H1 (cell line): Measurements from ENCODE around the gene CPA1. TPM values are rescaled to one million over a fixed set of nuclear protein-coding genes. Genes with fewer than 3 reads are reported as not detected.

Source experiments
- CTCF ChIA-PET: fragments of 300-600 bp; sonication (Branson Sonifier 250); formaldehyde crosslinking; loops from one replicate; lab custom pipeline; 2021; ENCODE audit not compliant: partially characterized antibody; lab: Charles Lee
- POLR2A ChIA-PET: fragments of 300-600 bp; sonication (Branson Sonifier 250); formaldehyde crosslinking; loops from one replicate; lab custom pipeline; 2021; ENCODE audit warnings: inconsistent platforms; ENCODE audit not compliant: partially characterized antibody; lab: Charles Lee
- DNase-seq, 2 experiments: peaks; one replicate each; pipeline versions ENCODE4 v3.0.0 to v3.0.0-alpha.2; 2010 to 2022; ENCODE audit warnings: low spot score in 2 of 2, low read depth in 1 of 2, mixed read lengths in 1 of 2
- FAIRE-seq: peaks from 2 replicates; lab custom pipeline; 2011; peaks lifted over from hg19 to GRCh38; lab: Jason Lieb, UNC
- H2AFZ ChIP-seq: 2 replicates; pipeline ENCODE4 v1.8.1; 2012; ENCODE audit warnings: low read length, inconsistent platforms
- H2AK5ac ChIP-seq: 2 replicates; pipeline ENCODE4 v1.6.1; 2013; ENCODE audit warnings: low read depth, low read length
- H2BK120ac ChIP-seq: replicated peaks from 2 replicates; pipeline ENCODE3; 2013; ENCODE audit warnings: low read depth, low read length, inconsistent platforms
- H2BK12ac ChIP-seq: 2 replicates; pipeline ENCODE4 v1.6.1; 2013; ENCODE audit warnings: low read depth, low read length
- H2BK15ac ChIP-seq: 2 replicates; pipeline ENCODE4 v1.6.1; 2013; ENCODE audit warnings: low read length
- H2BK20ac ChIP-seq: 2 replicates; pipeline ENCODE4 v1.6.1; 2013; ENCODE audit warnings: low read length
- H2BK5ac ChIP-seq: 2 replicates; pipeline ENCODE4 v1.6.1; 2013; ENCODE audit warnings: low read depth, low read length
- H3K14ac ChIP-seq: 2 replicates; pipeline ENCODE4 v1.6.1; 2013; ENCODE audit warnings: inconsistent platforms; ENCODE audit not compliant: insufficient read length
- H3K18ac ChIP-seq: 2 replicates; pipeline ENCODE4 v1.6.1; 2013; ENCODE audit warnings: low read length; ENCODE audit errors: extremely low read depth
- H3K23ac ChIP-seq: 2 replicates; pipeline ENCODE4 v1.6.1; 2013; ENCODE audit warnings: inconsistent platforms; ENCODE audit not compliant: insufficient read length
- H3K23me2 ChIP-seq: 2 replicates; pipeline ENCODE4 v1.6.1; 2013; ENCODE audit warnings: low read depth, low read length
- H3K27ac ChIP-seq: 2 replicates; pipeline ENCODE4 v1.6.1; 2011; ENCODE audit warnings: low read depth, low read length, inconsistent platforms
- H3K27me3 ChIP-seq, 4 experiments: replicated peaks in 1 of 4; 1 replicate in 1 of 4; 2 replicates in 3 of 4; pipeline versions ENCODE4 v1.6.1 to v1.8.1; 2011 to 2013; ENCODE audit warnings: low read length in 3 of 4, mild to moderate bottlenecking in 3 of 4, inconsistent platforms in 2 of 4, mixed read lengths in 2 of 4, moderate library complexity in 1 of 4; ENCODE audit not compliant: control insufficient read depth in 3 of 4, insufficient read depth in 3 of 4; ENCODE audit errors: extremely low read depth in 1 of 4
- H3K36me3 ChIP-seq, 4 experiments: 2 replicates each; pipeline versions ENCODE4 v1.6.1 to v1.8.1; 2011 to 2013; ENCODE audit warnings: mild to moderate bottlenecking in 4 of 4, low read length in 3 of 4, moderate library complexity in 2 of 4, control low read depth in 1 of 4, inconsistent platforms in 1 of 4; ENCODE audit not compliant: insufficient read depth in 4 of 4, control insufficient read depth in 2 of 4
- H3K4ac ChIP-seq: replicated peaks from 2 replicates; pipeline ENCODE3; 2013; ENCODE audit warnings: low read length, low read depth, mixed read lengths, inconsistent platforms; ENCODE audit not compliant: insufficient read length
- H3K4me1 ChIP-seq, 4 experiments: replicated peaks in 1 of 4; 1 replicate in 1 of 4; 2 replicates in 3 of 4; pipeline versions ENCODE4 v1.6.1 to v1.8.1; 2011 to 2013; ENCODE audit warnings: low read length in 3 of 4, inconsistent platforms in 2 of 4, mixed read lengths in 1 of 4; ENCODE audit not compliant: insufficient read depth in 4 of 4, control insufficient read depth in 3 of 4
- H3K4me2 ChIP-seq, 2 experiments: 2 replicates each; pipeline versions ENCODE4 v1.6.1 to v1.8.1; 2011 to 2013; ENCODE audit warnings: low read depth in 2 of 2, low read length in 2 of 2, control low read depth in 1 of 2, inconsistent platforms in 1 of 2, mild to moderate bottlenecking in 1 of 2; ENCODE audit not compliant: insufficient read depth in 1 of 2
- H3K4me3 ChIP-seq, 4 experiments: fragments of 200-600, 300-600 bp in 1 of 4; sonication (generic), shearing (Covaris generic), sonication (Bioruptor Twin) in 1 of 4; 2 replicates each; pipeline versions ENCODE4 v1.5.1 to v1.8.1; 2011 to 2016; ENCODE audit warnings: low read length in 4 of 4, low read depth in 3 of 4, control low read depth in 2 of 4, inconsistent platforms in 2 of 4, mild to moderate bottlenecking in 2 of 4, mixed read lengths in 1 of 4, moderate library complexity in 1 of 4; ENCODE audit not compliant: insufficient read depth in 2 of 4; ENCODE audit errors: extremely low read depth in 1 of 4
- H3K56ac ChIP-seq: replicated peaks from 2 replicates; pipeline ENCODE3; 2013; ENCODE audit warnings: low read depth, mild to moderate bottlenecking, mixed read lengths, low read length, inconsistent platforms; ENCODE audit not compliant: insufficient read length
- H3K79me1 ChIP-seq: 2 replicates; pipeline ENCODE4 v1.6.1; 2013; ENCODE audit warnings: low read depth, low read length, control low read depth
- H3K79me2 ChIP-seq, 2 experiments: 2 replicates each; pipeline versions ENCODE4 v1.6.1 to v1.8.1; 2012 to 2013; ENCODE audit warnings: low read length in 2 of 2, mild to moderate bottlenecking in 2 of 2, inconsistent platforms in 1 of 2; ENCODE audit not compliant: insufficient read depth in 2 of 2, control insufficient read depth in 1 of 2
- H3K9ac ChIP-seq, 4 experiments: replicated peaks in 1 of 4; 1 replicate in 1 of 4; 2 replicates in 3 of 4; pipeline versions ENCODE4 v1.6.1 to v1.8.1; 2011 to 2013; ENCODE audit warnings: low read depth in 3 of 4, low read length in 3 of 4, control low read depth in 2 of 4, mild to moderate bottlenecking in 2 of 4, moderate library complexity in 2 of 4, inconsistent platforms in 1 of 4; ENCODE audit errors: extremely low read depth in 1 of 4
- H3K9me3 ChIP-seq, 2 experiments: 2 replicates each; pipeline versions ENCODE4 v1.6.1 to v1.8.1; 2012 to 2013; ENCODE audit warnings: mild to moderate bottlenecking in 2 of 2, moderate library complexity in 2 of 2, control low read depth in 1 of 2, inconsistent platforms in 1 of 2, low read depth in 1 of 2, low read length in 1 of 2, mixed read lengths in 1 of 2; ENCODE audit not compliant: insufficient read depth in 2 of 2
- H4K20me1 ChIP-seq, 2 experiments: replicated peaks in 1 of 2; 2 replicates each; pipeline versions ENCODE3 to v1.8.1; 2011 to 2013; ENCODE audit warnings: inconsistent platforms in 2 of 2, low read length in 2 of 2, mild to moderate bottlenecking in 1 of 2; ENCODE audit not compliant: insufficient read depth in 2 of 2, control insufficient read depth in 1 of 2
- H4K5ac ChIP-seq: 2 replicates; pipeline ENCODE4 v1.6.1; 2013; ENCODE audit warnings: low read length, low read depth, mixed read lengths, inconsistent platforms; ENCODE audit not compliant: insufficient read length
- H4K8ac ChIP-seq: 2 replicates; pipeline ENCODE4 v1.8.0; 2013; ENCODE audit warnings: mild to moderate bottlenecking, moderate library complexity, low read length, inconsistent platforms; ENCODE audit not compliant: insufficient read depth; ENCODE audit errors: extremely low read depth
- H4K91ac ChIP-seq: replicated peaks from 2 replicates; pipeline ENCODE3; 2013; ENCODE audit warnings: low read length, mixed read lengths, inconsistent platforms; ENCODE audit not compliant: insufficient read length
- BCL11A ChIP-seq, 2 experiments: IDR thresholded peaks; one replicate each; pipeline ENCODE4 v1.6.1; 2011; ENCODE audit warnings: low read depth in 2 of 2, low read length in 2 of 2, mild to moderate bottlenecking in 2 of 2
- HDAC6 ChIP-seq: IDR thresholded peaks from one replicate; pipeline ENCODE4 v1.7.1; 2012; ENCODE audit warnings: low read depth, mild to moderate bottlenecking, inconsistent platforms, low read length, moderate library complexity
- JUN ChIP-seq: IDR thresholded peaks from 2 replicates; pipeline ENCODE4 v1.6.1; 2011; ENCODE audit warnings: low read depth, mild to moderate bottlenecking, improper control_type of control experiment, low read length
- SP4 ChIP-seq: IDR thresholded peaks from 2 replicates; pipeline ENCODE4 v1.6.1; 2012; ENCODE audit warnings: low read length, inconsistent platforms
- SUZ12 ChIP-seq: fragments of 200-600 bp; sonication (generic); IDR thresholded peaks from 2 replicates; pipeline ENCODE4 v1.6.1; 2012; ENCODE audit warnings: mild to moderate bottlenecking, inconsistent platforms, low read length, moderate library complexity, mixed read lengths
- WGBS, 2 experiments: shearing (Covaris generic) in 1 of 2; methylation state at CpG; one replicate each; pipeline versions ENCODE4 v1.1.6 to v1.1.7; 2013 to 2015; ENCODE audit warnings: low lambda C conversion rate in 2 of 2, mixed read lengths in 2 of 2, inconsistent platforms in 1 of 2, low coverage in 1 of 2, missing lambda C conversion rate in 1 of 2; ENCODE audit not compliant: insufficient replicate concordance in 2 of 2, insufficient coverage in 1 of 2, insufficient read length in 1 of 2; ENCODE audit errors: extremely low coverage in 1 of 2, missing lambda C conversion rate in 1 of 2; 5-methylcytosine and 5-hydroxymethylcytosine counted together
- polyA plus RNA-seq, 7 experiments: library from polyadenylated mRNA; depleted of rRNA in 3 of 7; stranded (reverse) in 5 of 7; unstranded in 2 of 7; fragments of >200 nt in 5 of 7; fragments of 200-250 nt in 2 of 7; gene quantifications; 1 replicate in 5 of 7; 2 replicates in 1 of 7; 4 replicates in 1 of 7; pipeline versions ENCODE4 v1.2.1 to v1.2.3, GENCODE V29; 2011 to 2013; ENCODE audit warnings: missing spikeins in 2 of 7, mixed read lengths in 2 of 7
- total RNA-seq: library from RNA; stranded (reverse); fragmentation: NEBNext Ultra II Directional; extraction: Animal tissue kit (Norgen Biotek cat#: 25700); gene quantifications from 2 replicates; pipeline ENCODE4 v1.2.1, GENCODE V29; 2021

CPA1 gene
- total and polyA plus RNA-seq, 2 of the 8 experiments (the other 6 are each of a cell fraction or from before 2014, with no cell fraction given), result not detected

- FAIRE-seq (no peak), DNase-seq (no peak)
- H2BK12ac ChIP-seq, result no peak overlapping the region
- no peak overlapping the region for H3K23ac ChIP-seq
- H3K4me3 ChIP-seq, result no peak overlapping the region
- H4K8ac ChIP-seq, result no peak overlapping the region
- H3K56ac ChIP-seq, result no peak overlapping the region
- H2BK15ac ChIP-seq, result no peak overlapping the region
- H3K4me2 ChIP-seq, result no peak overlapping the region
- no peaks in the 10 kb centered on the region for H3K23me2 ChIP-seq
- no peak overlapping the region for H4K91ac ChIP-seq
- no peak overlapping the region for H3K9ac ChIP-seq
- H3K9me3 ChIP-seq, result no peaks in the 10 kb centered on the region
- no peaks in the 10 kb centered on the region for H3K79me1 ChIP-seq
- no peaks in the 10 kb centered on the region for H3K4me1 ChIP-seq
- H2BK120ac ChIP-seq, result no peak overlapping the region
- H2BK5ac ChIP-seq, result no peak overlapping the region
- ChIA-PET CTCF (interaction anchor here (1.0 to 1.1 kb wide), 2 partner anchors 18 to 124 kb away, joined by 3 read pairs; no protein-coding TSS in a partner anchor), POLR2A (interaction anchor here (1.0 kb wide), 1 partner anchor 27 kb away, joined by 3 read pairs; no protein-coding TSS in a partner anchor)
- no peak overlapping the region for H3K14ac ChIP-seq
- no peaks in the 10 kb centered on the region for H4K20me1 ChIP-seq
- no peak overlapping the region for H2AK5ac ChIP-seq
- no peak overlapping the region for H2BK20ac ChIP-seq
- H3K18ac ChIP-seq, result no peak overlapping the region
- H3K36me3 ChIP-seq, result no peaks in the 10 kb centered on the region
- no peaks in the 10 kb centered on the region for H3K79me2 ChIP-seq
- H3K4ac ChIP-seq, result no peak overlapping the region
- 88% methylated on average over 3 of the region's 3 CpGs; no CpG with 5 or more reads in 1 of the 2 experiments for WGBS, 2 experiments
- H3K27ac ChIP-seq, result no peak overlapping the region
- H2AFZ ChIP-seq, result no peak overlapping the region
- no peak overlapping the region for H4K5ac ChIP-seq
- H3K27me3 ChIP-seq, result no peaks in the 10 kb centered on the region
- TF ChIP-seq BCL11A (IDR thresholded peaks at IDR 0.05; ENCODE audit: low read depth in 2 of 2, low read length in 2 of 2) (no peak), SUZ12 (no peak), JUN (no peak), SP4 (no peak), HDAC6 (no peak)
These were observed 21.3 kb downstream of the CPA1 start for GRCh38 chr7:130401578-130401977.
